Natural killer cell (primary cell): ENCODE measurements around the gene MDFI. TPM values are rescaled to one million over a fixed set of nuclear protein-coding genes. Genes with fewer than 3 reads are reported as not detected.
"Not testable (repeated sequence)": the region's sequence is repeated elsewhere in the genome, so short reads cannot be mapped to it uniquely, and the experiment has no call there.

Experiments used
- ATAC-seq, 3 donors: fragments of 150-1000 bp in 2 of 3; fragments of 200-7000 bp in 1 of 3; cut with Tn5 transposase; 1 replicate in 1 of 3; 2 replicates in 2 of 3; pipeline ENCODE4 v1.10.0; 2021; ENCODE audit warnings: mild to moderate bottlenecking in 2 of 3, moderate library complexity in 2 of 3
- DNase-seq, 2 donors: peaks; one replicate each; pipeline versions ENCODE4 v3.0.0 to v3.0.0-alpha.2; 2013 to 2021; ENCODE audit warnings: mixed read lengths in 1 of 2
- H3K27ac ChIP-seq: one replicate; pipeline ENCODE4 v1.5.1; 2013; ENCODE audit warnings: mild to moderate bottlenecking, low read length
- H3K27me3 ChIP-seq: one replicate; pipeline ENCODE4 v1.6.1; 2013; ENCODE audit warnings: low read length; ENCODE audit not compliant: control insufficient read depth, insufficient read depth
- H3K36me3 ChIP-seq: one replicate; pipeline ENCODE4 v1.6.1; 2013; ENCODE audit warnings: low read length; ENCODE audit not compliant: control insufficient read depth, insufficient read depth
- H3K4me1 ChIP-seq: one replicate; pipeline ENCODE4 v1.6.1; 2013; ENCODE audit warnings: low read length; ENCODE audit not compliant: control insufficient read depth, insufficient read depth
- H3K4me3 ChIP-seq: one replicate; pipeline ENCODE4 v1.5.1; 2013; ENCODE audit warnings: low read length
- H3K9me3 ChIP-seq: one replicate; pipeline ENCODE4 v1.6.1; 2013; ENCODE audit warnings: low read length; ENCODE audit not compliant: control insufficient read depth, insufficient read depth
- H3K27ac Mint-ChIP-seq, 2 donors: one replicate each; pipeline ENCODE4 v1.8.0; 2022; ENCODE audit warnings: mild to moderate bottlenecking in 2 of 2, mixed read lengths in 2 of 2, moderate library complexity in 1 of 2
- H3K27me3 Mint-ChIP-seq, 2 donors: one replicate each; pipeline ENCODE4 v1.8.0; 2022; ENCODE audit warnings: low read depth in 2 of 2, mixed read lengths in 2 of 2
- H3K36me3 Mint-ChIP-seq: one replicate; pipeline ENCODE4 v1.8.0; 2022; ENCODE audit warnings: mixed read lengths
- H3K4me1 Mint-ChIP-seq, 2 donors: one replicate each; pipeline ENCODE4 v1.8.0; 2022; ENCODE audit warnings: mixed read lengths in 2 of 2
- H3K4me3 Mint-ChIP-seq: one replicate; pipeline ENCODE4 v1.8.0; 2022; ENCODE audit warnings: mild to moderate bottlenecking, moderate library complexity, mixed read lengths
- H3K9me3 Mint-ChIP-seq, 2 donors: one replicate each; pipeline ENCODE4 v1.8.0; 2022; ENCODE audit warnings: mixed read lengths in 2 of 2
- WGBS: methylation state at CpG from one replicate; pipeline ENCODE4 v1.1.7; 2013; ENCODE audit warnings: missing lambda C conversion rate; ENCODE audit not compliant: insufficient coverage; 5-methylcytosine and 5-hydroxymethylcytosine counted together
- intact Hi-C: fragments of 100-400 bp; cut with micrococcal nuclease; formaldehyde crosslinking; loops from one replicate; pipeline ENCODE4 v1.14.2; 2022
- total RNA-seq, 4 donors: library from RNA; stranded (reverse); fragments of 120-200 nt in 1 of 4; gene quantifications; one replicate each; pipeline versions ENCODE4 v1.2.3 to v1.2.4, GENCODE V29; 2013 to 2022
- TF ChIP-seq, protein P1 (sequence below): fragments of 200-600 bp; IDR thresholded peaks from one replicate; pipeline ENCODE4 v1.8.0; 2022; ENCODE audit warnings: antibody characterized with exemption

MDFI gene
- total RNA-seq, 3 donors from 2014 or later (not counting 1 experiment from before 2014, with no cell fraction given), result not detected

DNA sequence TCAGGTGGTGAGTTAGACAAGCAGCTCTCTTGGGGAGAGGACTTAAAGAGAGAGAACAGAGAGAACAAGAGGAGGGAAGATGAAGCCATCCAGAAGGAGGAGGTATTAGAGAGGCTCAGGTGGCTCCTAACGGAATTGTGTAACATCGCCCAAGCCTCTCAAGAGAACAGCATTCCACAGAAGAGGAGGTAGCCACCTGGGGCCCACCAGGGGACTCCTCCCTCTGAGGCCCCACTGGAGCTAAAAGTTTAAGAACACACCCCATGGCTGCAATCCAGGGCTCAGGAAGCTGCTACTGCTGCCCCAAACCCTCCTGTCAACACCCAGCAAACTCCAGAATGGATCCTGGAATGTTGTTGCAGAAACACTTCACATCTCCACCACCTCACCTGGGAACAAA, 23.6 kb upstream of the MDFI start:
- DNase-seq, result no peak
- Mint-ChIP-seq H3K9me3 (no peaks in the 10 kb centered on the region), H3K27ac (no peak overlapping the region), H3K36me3 (no peaks in the 10 kb centered on the region), H3K4me1 (no peaks in the 10 kb centered on the region), H3K27me3 (peaks cover 10 to 11% of the 10 kb centered on the region in 2 donors), H3K4me3 (no peak overlapping the region)
- no peaks in the 10 kb centered on the region for H3K4me1 ChIP-seq
- no peak overlapping the region for H3K27ac ChIP-seq
- no peaks in the 10 kb centered on the region for H3K27me3 ChIP-seq
- 95% methylated on average over 2 of the region's 2 CpGs for WGBS
- ATAC-seq, result no peak
- no peaks in the 10 kb centered on the region for H3K36me3 ChIP-seq
- H3K4me3 ChIP-seq, result no peak overlapping the region
- intact Hi-C loops, result no loop called here
- no peaks in the 10 kb centered on the region for H3K9me3 ChIP-seq
- TF ChIP-seq, protein P1, sequence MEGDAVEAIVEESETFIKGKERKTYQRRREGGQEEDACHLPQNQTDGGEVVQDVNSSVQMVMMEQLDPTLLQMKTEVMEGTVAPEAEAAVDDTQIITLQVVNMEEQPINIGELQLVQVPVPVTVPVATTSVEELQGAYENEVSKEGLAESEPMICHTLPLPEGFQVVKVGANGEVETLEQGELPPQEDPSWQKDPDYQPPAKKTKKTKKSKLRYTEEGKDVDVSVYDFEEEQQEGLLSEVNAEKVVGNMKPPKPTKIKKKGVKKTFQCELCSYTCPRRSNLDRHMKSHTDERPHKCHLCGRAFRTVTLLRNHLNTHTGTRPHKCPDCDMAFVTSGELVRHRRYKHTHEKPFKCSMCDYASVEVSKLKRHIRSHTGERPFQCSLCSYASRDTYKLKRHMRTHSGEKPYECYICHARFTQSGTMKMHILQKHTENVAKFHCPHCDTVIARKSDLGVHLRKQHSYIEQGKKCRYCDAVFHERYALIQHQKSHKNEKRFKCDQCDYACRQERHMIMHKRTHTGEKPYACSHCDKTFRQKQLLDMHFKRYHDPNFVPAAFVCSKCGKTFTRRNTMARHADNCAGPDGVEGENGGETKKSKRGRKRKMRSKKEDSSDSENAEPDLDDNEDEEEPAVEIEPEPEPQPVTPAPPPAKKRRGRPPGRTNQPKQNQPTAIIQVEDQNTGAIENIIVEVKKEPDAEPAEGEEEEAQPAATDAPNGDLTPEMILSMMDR, result no peak

DNA sequence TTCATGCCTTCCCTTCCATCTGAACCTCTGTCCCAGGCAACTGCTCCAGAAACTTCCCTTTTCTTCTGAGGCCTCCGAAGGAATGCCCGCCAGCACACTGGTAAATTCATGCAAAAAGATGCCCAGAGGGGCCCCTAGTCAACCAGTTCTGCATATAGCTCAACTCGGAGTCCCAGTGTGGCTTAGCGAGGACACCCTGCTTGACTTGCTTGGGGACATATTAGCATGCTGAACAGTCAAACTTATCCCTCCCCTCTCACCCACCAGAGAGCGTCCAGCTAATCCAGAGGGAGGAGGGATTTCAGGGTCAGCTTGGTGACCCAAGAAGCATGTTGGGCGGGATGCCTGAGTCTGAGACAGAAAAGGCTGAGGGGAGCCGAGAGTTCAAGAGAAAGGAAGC, 23.0 kb upstream of the MDFI start:
- intact Hi-C loops, result no loop called here
- Mint-ChIP-seq H3K4me3 (no peak overlapping the region), H3K9me3 (no peaks in the 10 kb centered on the region), H3K27me3 (peaks cover 11 to 14% of the 10 kb centered on the region in 2 donors), H3K27ac (no peak overlapping the region), H3K4me1 (no peaks in the 10 kb centered on the region), H3K36me3 (no peaks in the 10 kb centered on the region)
- Histone ChIP-seq H3K4me3 (no peak overlapping the region), H3K27ac (no peak overlapping the region), H3K9me3 (no peaks in the 10 kb centered on the region), H3K27me3 (no peaks in the 10 kb centered on the region), H3K36me3 (no peaks in the 10 kb centered on the region), H3K4me1 (no peaks in the 10 kb centered on the region)
- 79% methylated on average over 7 of the region's 7 CpGs for WGBS
- no peak for ATAC-seq
- TF ChIP-seq, protein P1, result no peak
- DNase-seq, result no peak

DNA sequence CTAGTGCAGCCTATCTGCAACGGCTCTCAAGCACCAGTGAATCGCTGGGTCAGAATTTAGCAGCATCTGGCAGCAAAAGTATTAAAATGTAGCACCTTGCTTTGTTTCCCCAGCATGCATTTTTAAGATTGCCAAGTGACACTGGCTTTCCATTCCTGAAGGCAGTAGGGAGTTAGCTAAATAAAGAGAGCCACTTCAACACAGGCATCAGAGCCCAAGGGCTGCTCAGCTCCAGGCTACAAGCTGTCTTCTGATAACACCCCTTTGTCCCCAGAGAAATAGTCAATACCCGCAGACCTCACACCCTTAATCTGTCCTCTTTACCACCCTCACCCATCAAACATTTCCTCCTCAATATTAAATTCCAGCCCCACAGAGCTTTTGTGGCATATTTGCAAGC, 19.7 kb upstream of the MDFI start:
- Mint-ChIP-seq H3K27me3 (peaks cover 22 to 32% of the 10 kb centered on the region in 2 donors), H3K36me3 (no peaks in the 10 kb centered on the region), H3K27ac (no peak overlapping the region), H3K4me3 (no peak overlapping the region), H3K9me3 (peaks cover 0 to 3% of the 10 kb centered on the region in 2 donors), H3K4me1 (no peaks in the 10 kb centered on the region)
- H3K36me3 ChIP-seq, result no peaks in the 10 kb centered on the region
- no peaks in the 10 kb centered on the region for H3K4me1 ChIP-seq
- DNase-seq (no peak), ATAC-seq (no peak)
- no peaks in the 10 kb centered on the region for H3K27me3 ChIP-seq
- H3K4me3 ChIP-seq, result no peak overlapping the region
- TF ChIP-seq, protein P1, result no peak
- no peaks in the 10 kb centered on the region for H3K9me3 ChIP-seq
- 89% methylated on average over 3 of the region's 3 CpGs for WGBS
- intact Hi-C loops, result no loop called here
- no peak overlapping the region for H3K27ac ChIP-seq

DNA sequence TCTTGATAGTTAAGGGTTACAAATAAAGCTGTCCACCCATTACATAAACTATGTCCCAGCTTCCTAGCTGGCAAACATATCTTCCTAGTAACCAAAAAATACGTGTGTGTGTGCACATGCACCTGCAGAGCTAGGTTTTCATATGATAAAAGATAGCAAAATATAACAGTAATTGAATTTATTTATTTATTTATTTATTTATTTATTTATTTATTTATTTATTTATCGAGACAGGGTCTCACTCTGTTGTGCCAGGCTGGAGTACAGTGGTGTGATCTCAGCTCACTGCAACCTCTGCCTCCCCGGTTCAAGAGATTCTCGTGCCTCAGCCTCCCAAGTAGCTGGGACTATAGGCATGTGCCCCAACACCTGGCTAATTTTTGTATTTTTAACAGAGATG, 19.1 kb upstream of the MDFI start:
- H3K4me1 Mint-ChIP-seq, ATAC-seq, H3K27me3 ChIP-seq, H3K4me3 Mint-ChIP-seq, H3K9me3 ChIP-seq, H3K4me1 ChIP-seq, DNase-seq, H3K27ac Mint-ChIP-seq, H3K27ac ChIP-seq, H3K36me3 Mint-ChIP-seq, H3K9me3 Mint-ChIP-seq, H3K4me3 ChIP-seq, H3K36me3 ChIP-seq, intact Hi-C loops: not testable (repeated sequence)
- WGBS, result 94% methylated on average over 3 of the region's 4 CpGs
- peaks cover 20 to 32% of the 10 kb centered on the region in 2 donors for H3K27me3 Mint-ChIP-seq
